HG03432 (cell line): ENCODE measurements around the gene ARID4B.
"Not testable (repeated sequence)": the region's sequence is repeated elsewhere in the genome, so short reads cannot be mapped to it uniquely, and the experiment has no call there.

Experiments
- ATAC-seq: cut with Tn5 transposase; IDR thresholded peaks from one replicate; pipeline ENCODE4 v1.9.1; 2021; ENCODE audit warnings: mild to moderate bottlenecking, moderate library complexity; ENCODE audit not compliant: unreplicated experiment

ARID4B gene

DNA sequence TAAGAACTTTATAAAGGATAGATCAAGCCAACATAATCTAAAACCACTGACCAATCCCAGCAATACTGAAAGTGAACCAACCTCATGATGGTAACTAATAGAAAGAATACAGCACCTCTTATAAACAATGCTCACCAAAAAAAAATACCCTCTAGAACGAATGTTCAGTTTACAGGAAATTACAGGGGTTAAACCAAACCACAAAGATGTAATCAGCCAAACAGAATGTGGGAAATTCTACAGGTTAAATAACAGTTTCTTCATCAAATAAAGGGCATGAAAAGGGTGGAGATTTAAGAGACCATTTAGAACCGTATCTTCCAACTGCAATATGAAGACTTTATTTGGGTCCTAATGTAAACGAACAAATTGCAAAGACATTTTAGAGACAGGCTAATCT, 30.4 kb downstream of the ARID4B start:
- peak; percentile 80 for ATAC-seq

DNA sequence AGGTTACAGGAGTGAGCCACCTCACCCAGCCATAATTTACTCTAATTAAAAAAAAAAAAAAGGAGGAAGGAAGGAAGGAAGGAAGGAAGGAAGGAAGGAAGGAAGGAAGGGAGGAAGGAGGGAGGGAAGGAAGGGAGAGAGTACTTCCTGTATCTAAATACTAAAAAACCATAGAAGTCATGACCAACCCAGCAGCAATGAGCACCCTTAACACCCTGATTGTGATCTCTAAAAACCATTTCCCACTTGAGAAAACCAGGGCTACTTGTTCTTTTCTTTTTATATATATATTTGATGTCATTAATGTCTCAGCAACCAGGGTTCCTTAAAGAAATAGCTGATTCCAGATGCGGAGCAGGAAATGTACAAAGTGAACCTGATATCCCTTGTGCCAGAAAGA, 31.2 kb downstream of the ARID4B start:
- no peak for ATAC-seq

DNA sequence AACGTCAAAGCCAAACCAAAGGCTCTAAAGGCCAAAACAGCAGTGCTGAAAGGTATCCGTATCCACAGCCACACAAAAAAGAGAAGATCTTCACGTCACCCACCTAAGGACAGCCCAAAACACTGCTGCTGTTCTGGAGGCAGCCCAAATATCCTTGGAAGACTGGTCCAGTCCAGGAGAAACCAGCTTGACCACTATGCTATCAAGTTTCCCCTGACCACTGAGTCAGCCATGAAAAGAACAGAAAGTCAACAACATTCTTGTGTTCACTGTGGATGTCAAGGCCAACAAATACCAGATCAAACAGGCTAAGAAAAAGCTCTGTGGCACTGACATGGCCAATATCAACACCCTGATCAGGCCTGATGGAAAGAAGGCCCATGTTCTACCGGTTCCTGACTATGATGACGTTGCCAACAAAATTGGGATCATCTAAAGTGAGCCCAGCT, 32.1 kb downstream of the ARID4B start:
- ATAC-seq = no peak

DNA sequence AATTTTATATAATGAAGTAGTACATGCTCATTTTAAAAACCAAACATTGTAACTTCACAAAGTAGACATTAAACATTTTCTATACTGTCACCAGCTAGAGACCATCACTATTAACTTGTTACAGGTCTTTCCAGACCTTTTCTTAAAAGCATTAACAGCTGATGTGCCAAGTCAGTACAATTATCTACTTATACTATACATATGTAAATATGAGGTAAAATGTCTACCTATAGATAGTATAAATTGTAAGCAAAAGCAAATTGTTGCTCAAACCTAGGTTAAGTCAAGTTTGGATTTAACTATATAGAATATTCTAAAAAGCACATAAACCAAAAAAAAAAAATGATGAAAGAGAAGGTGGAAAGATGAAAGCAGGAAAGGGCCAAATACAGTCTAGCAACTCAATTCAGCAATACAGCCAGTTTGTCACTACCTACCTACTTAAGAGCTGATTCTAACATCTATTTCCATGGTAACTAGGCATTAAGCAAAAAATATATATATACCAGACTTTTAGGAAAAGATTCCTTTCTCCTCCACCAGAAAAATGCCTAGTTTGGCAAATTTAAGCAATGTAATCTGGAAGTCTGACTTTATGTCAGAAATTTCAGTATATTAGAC, 34.5 kb downstream of the ARID4B start:
- no peak for ATAC-seq

DNA sequence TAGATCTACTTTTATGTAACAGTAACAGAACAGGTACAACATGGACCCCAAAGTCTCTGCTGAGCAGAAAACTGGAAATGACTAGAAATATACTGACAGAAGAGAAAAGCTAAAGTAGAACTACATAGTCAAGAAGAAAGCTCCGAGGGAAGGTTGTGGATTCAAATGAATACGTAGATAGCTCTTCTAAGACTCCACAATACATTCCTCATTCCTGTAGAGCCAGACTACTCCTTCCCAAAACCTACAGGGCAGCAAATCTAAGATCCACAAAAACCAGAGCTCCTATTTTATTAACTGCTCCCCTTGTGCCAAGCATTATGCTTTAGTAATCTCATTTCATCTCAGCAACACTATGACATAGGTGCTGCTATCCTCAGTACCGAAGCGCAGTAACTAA, 35.2 kb downstream of the ARID4B start:
- ATAC-seq = no peak

DNA sequence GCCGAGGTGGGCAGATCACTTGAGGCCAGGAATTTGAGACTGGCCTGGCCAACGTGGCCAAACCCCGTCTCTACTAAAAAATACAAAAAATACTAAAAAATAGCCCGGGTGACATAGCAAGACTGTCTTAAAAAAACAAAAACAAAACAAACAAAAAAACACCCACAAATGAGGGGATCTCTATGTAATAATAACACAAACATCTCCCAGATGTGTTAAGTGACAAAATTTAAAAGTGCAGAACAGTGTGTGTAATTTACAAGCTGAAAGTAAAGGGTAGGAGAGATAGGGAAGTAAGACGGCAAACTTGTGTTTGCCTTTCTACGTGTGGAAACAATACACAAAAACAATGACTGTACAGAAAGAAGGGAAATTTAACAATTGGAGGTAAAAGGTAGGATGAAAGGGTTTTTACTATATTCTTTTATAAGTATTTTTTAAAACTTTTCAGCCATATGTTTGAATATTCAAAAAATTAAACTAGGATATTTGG, 36.3 kb downstream of the ARID4B start:
- ATAC-seq = no peak

DNA sequence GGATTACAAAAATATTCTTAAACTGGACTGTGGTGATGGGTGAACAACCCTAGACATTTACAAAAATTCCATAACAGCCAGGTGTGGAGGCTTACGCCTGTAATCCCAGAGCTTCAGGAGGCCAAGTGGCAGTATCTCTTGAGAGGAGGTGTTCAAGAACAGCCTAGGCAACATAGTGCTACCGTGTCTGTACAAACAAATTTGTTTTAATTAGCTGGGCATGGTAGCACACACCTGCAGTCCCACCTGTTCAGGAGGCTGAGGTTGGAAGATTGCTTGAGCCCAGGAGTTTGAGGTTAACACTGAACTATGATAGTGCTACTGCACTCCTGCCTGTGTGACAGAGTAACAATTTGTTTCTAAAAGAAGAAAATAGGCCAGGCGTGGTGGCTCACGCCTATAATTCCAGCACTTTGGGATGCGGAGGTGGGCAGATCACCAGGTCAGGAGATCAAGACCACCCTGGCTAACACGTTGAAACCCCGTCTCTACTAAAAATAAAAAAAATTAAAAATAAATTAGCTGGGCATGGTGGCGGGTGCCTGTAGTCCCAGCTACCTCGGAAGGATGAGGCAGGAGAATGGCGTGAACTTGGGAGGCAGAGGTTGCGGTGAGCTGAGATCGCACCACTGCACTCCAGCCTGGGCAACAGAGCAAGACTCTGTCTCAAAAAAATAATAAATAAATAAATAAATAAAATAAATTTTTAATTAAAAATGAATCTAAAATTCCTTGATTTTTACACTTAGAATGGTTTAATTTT, 37.1 kb downstream of the ARID4B start:
- no peak for ATAC-seq

DNA sequence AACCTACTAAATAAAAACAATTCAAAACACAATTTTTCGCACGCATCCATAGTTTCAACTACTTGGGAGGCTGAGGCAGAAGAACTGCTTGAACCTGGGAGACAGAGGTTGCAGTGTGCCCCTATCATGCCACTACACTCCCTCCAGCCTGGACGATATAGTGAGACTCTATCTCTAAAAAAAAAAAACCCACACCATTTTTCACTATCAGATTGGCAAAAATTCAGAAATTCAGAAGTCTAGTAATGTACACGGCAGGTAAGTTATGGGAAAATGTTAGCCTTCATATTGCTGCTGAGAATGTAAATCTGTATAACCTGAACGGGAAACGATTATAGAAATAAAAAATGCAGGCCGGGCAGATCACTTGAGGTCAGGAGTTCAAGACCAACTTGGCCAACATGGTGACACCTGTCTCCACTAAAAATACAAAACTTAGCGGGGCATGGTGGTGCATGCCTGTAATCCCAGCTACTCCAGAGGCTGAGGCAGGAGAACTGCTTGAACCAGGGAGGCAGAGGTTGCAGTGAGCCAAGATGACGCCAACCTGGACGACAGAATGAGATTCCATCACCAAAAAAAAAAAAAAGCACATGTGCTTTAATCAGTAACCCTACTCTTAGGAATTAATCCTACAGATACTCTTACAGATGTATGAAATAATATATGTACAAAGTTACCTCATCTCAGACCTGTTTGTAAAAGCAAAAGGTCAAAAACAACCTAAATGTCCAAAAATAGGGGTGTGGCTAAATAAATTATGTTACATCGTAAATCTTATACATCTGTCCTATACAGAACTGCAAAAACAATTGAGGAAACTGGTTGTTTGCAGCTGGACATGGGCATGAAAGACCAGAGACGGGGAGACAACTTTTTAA, 37.9 kb downstream of the ARID4B start:
- ATAC-seq = no peak

DNA sequence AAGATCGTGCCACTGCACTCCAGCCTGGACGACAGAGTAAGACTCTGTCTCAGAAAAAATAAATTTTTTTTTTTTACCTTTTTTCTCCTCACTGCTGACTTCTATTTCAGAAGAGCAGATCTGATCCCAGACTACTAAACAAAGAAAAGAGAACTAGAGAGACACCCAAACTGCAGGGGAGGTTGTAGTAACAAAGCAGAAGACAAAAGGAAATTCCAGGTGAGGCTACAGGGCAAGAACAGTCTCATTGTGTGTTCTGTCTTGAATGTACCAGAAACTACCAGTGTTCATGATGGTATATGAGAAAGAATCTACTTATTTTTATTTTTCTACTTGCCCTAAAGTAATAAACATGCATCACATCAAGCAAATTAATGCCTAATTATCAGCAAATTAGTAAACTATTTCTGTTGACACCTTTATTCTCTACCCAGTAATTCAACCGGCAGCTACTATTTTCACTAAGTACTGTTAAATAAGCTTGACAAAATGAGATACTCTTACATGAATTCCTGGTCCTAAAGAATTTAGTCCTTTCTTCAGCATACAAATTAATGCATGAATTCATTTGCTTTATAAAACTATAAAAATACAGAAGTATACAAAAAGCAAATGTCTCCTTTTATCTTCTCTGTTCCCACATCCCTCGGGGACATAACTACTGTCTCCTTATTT, 40.6 kb downstream of the ARID4B start:
- no peak for ATAC-seq

DNA sequence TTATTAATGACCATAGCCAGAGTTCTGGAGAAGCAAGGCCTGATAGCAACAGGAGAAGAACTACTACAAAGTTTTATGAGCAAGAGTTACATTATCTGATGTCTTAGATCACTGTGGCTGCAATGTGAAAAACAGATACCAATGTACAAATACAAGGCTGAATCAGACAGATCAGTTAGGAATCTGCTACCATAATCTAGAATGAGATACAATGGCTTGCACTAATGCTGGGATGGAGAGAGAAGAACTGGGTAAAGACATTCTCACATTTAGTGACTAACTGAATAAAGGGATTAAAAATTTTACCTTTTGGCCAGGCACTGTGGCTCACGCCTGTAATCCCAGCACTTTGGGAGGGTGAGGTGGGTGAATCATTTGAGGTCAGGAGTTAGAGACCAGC, 41.3 kb downstream of the ARID4B start:
- ATAC-seq = no peak

DNA sequence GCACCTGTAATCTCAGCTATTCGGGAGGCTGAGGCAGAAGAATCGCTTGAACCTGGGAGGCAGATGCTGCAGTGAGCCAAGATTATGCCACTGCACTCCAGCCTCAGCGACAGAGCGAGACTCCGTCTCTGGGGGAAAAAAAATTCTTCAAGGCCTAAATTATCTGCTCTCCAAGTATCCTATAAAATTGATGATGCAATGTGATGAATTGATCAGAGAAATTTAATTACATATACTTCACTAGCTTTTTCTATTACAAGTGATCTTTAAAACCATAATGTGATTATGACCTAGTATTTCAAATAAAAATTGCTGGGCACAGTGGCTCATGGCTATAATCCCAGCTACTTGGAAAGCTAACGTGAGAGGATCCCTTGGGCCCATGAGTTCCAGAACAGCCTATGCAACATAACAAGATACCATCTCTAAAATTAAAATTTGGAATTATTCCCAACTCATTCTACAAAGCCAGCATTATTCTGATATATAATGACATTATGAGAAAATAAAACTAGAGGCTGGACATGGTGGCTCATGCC, 43.7 kb downstream of the ARID4B start:
- no peak for ATAC-seq

DNA sequence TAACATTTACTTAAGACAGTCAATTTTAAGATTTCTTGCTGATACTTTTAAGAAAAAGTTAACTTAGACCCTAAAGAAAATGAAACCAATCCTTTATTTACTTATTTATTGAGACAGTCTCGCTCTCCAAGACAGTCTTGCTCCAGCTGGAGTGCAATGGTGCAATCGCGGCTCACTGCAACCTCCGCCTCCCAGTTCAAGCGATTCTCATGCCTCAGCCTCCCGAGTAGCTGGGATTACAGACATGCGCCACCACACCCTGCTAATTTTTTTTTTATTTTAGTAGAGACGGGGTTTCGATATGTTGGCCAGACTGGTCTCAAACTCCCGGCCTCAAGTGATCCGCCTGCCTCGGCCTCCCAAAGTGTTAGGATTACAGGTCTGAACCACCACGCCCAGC, 44.3 kb downstream of the ARID4B start:
- ATAC-seq = not testable (repeated sequence)

DNA sequence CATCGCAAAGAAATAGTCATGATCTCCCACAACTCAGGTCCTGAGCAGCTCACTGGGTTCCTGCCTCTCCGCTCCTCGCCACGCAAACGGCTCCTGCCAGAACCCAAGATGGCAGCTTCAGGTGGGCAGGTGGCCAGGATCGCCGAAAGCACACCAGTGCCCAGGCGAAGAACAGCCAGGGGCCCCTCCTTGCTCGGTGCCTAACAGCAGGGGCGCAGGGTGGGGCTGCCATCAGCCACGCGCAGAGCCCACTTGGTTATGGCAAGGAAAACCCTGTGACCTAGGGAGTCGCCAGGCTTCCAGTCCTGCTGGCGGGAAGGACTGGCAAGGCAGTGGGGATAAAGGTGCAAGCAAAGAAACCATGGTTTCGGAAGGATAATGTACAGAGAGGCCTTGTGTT, 47.5 kb downstream of the ARID4B start:
- no peak for ATAC-seq

DNA sequence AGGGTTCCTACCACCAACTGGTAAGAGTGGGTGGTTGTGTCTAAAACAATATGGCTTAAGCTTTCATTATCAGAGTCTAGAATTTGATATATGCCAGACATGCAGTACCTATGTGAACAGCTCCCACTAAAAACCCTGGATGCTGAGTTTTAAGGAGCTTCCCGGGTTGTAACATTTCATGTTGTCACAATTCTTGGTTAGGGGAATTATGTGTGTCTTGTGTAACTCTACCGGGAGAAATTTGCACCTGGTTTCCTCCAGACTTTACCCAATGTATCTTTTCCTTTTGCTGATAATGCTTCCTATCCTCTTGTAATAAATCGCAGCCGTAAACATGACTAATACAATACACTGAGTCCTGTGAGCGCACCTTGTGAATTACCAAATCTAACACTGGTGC, 48.3 kb downstream of the ARID4B start:
- no peak for ATAC-seq

DNA sequence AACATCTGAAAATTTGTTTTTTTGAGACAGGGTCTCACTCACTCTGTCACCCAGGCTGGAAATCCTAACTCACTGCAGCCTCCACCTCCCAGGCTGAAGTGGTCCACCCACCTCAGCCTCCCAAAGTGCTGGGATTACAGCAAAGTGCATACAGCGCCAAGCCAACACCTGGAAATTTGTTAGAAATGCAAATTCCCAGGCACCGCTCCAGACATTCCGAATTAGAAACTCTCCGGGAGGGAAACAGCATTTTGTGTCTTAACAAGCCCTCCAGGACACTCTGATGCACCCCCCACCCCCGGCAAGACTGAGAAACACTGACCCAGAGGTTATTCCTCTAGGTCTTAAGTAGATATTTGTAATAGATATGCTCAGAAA, 49.1 kb downstream of the ARID4B start:
- no peak for ATAC-seq

DNA sequence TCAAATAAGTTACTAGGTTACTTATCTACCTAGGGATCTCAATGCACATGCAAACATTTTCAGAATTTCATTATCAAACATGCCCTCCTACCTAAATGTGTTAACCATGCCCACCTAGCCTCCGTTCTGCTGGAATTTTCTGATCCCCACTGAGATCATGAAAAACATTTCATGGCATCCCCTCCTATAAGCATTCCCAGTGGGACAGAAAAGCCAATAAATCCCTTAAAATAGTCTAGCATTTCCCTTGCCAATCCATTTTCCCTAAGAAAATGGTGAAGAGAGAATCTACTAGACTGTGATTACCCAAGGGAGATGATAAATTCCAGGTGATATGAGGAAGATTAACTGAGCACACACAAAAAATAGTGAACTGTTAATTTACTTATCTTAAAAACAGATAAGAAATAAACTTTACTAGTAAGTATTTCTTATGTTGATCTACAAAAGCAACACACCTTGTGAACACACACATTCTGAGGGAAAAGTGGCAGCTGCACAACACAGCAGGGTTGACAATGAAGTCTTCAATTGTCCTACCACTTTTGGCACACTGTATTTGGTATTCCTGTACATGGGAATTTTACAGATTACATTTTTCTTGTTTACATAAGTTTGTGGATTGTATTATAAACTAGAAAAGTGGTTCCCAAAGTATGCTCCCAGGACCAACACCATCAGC, 49.6 kb downstream of the ARID4B start:
- ATAC-seq = no peak

DNA sequence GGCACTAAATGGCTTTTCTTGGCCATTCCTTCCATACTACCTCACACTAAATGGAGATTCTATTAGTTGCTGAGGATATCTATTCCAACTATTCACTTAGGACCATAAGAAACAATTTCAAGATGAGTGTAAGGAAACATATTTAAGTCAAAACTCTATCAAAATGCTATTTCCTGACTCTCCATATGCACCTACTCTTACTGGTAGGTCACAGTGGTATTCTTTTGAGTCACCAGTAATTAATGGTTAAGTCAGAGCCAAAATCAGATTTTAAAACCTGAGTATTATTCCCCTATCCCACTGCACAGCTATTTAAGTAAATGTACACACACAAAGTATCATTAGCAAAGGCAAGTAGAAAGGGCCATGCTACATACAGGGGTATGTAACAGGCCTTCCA, 50.3 kb downstream of the ARID4B start:
- ATAC-seq = no peak

DNA sequence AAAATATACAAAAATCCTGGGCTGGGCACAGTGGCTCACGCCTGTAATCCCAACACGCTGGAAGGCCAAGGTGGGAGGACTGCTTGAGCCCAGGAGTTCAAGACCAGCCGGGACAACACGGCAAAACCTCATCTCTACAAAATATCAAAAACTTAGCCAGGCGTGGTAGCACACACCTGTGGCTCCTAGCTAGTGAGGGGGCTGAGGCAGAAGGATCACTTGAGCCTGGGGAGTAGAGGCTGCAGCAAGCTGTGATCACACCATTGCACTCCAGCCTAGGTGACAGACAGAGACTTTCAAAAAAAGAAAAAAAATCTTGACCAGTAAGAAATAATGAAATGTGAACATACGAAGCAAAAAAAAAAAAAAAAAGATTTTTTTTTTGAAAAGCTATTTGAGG, 52.1 kb downstream of the ARID4B start:
- ATAC-seq = peak; percentile 32

DNA sequence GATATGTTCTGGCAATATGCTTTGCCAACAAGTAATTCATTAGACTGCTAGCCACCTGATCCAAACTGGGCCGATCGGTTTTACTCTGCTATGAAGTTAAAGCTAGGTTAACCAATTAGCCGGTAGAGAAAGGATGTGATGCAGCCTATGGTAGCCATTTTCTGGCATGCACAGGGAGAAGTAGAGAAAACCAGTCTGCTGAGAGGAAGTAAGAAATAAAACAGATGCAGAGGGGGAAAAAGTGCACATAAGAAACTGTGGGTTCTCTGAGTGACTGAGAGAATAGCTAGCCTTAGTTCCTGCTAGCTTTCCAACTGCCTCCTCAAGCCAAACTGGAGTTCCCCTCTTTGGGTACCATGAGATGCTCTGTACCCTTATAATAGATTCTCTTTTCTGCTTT, 52.8 kb downstream of the ARID4B start:
- peak; percentile 74 for ATAC-seq

DNA sequence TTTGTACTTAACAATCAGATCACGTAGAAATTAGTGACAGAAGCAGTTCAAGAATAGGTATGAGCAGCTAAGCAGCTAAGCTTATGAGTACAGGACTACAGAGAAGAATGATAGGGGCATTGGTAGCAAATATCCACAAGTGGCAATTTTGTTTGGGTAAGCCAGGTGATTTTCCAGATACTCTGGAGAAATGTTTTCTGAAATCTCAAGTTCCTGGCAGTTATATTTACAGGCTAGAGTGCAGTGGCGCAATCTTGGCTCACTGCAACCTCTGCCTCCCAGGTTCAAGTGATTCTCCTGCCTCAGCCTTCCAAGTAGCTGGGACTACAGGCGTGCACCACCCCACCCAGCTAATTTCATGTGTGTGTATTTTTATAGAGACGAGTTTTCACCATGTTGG, 55.1 kb downstream of the ARID4B start:
- no peak for ATAC-seq
